GM23248 (cell line): ENCODE data around the gene BACE1-AS. TPM values are rescaled to one million over a fixed set of nuclear protein-coding genes. Genes with fewer than 3 reads are reported as not detected.

Experiments used
- DNase-seq: peaks from one replicate; pipeline ENCODE4 v3.0.0-alpha.2; 2015
- H2AFZ ChIP-seq: fragments of 200-600 bp; sonication (generic); 2 replicates; pipeline ENCODE4 v1.6.1; 2016; ENCODE audit warnings: antibody characterized with exemption
- H3F3A ChIP-seq: fragments of 200-600 bp; sonication (generic); 2 replicates; pipeline ENCODE4 v1.6.1; 2016; ENCODE audit warnings: mild to moderate bottlenecking, antibody characterized with exemption, mixed run types; ENCODE audit not compliant: insufficient read depth
- H3K27ac ChIP-seq: fragments of 200-600 bp; sonication (generic); 2 replicates; pipeline ENCODE4 v1.5.1; 2016; ENCODE audit warnings: mild to moderate bottlenecking
- H3K27me3 ChIP-seq: fragments of 200-600 bp; sonication (generic); replicated peaks from 2 replicates; pipeline ENCODE4 v1.6.1; 2016; ENCODE audit warnings: mild to moderate bottlenecking; ENCODE audit not compliant: insufficient read depth
- H3K36me3 ChIP-seq: fragments of 200-600 bp; sonication (generic); 2 replicates; pipeline ENCODE4 v1.6.1; 2016; ENCODE audit warnings: low read depth, mild to moderate bottlenecking
- H3K4me1 ChIP-seq: fragments of 200-600 bp; sonication (generic); 2 replicates; pipeline ENCODE4 v1.6.1; 2016; ENCODE audit warnings: mild to moderate bottlenecking; ENCODE audit not compliant: insufficient read depth
- H3K4me2 ChIP-seq: fragments of 200-600 bp; sonication (generic); one replicate; pipeline ENCODE4 v1.6.1; 2016; ENCODE audit warnings: mild to moderate bottlenecking; ENCODE audit not compliant: unreplicated experiment
- H3K4me3 ChIP-seq: fragments of 200-600 bp; sonication (generic); 2 replicates; pipeline ENCODE4 v1.5.1; 2016; ENCODE audit warnings: mild to moderate bottlenecking
- H3K79me2 ChIP-seq: fragments of 200-600 bp; sonication (generic); 2 replicates; pipeline ENCODE4 v1.6.1; 2016; ENCODE audit warnings: mild to moderate bottlenecking; ENCODE audit not compliant: insufficient read depth
- H3K9ac ChIP-seq: fragments of 200-600 bp; sonication (generic); 2 replicates; pipeline ENCODE4 v1.6.1; 2016; ENCODE audit warnings: mild to moderate bottlenecking
- H3K9me2 ChIP-seq: fragments of 200-600 bp; sonication (generic); 2 replicates; pipeline ENCODE4 v1.6.1; 2016; ENCODE audit warnings: mixed run types, mild to moderate bottlenecking, moderate library complexity; ENCODE audit not compliant: insufficient read depth
- H3K9me3 ChIP-seq: fragments of 200-600 bp; sonication (generic); one replicate; pipeline ENCODE4 v1.6.1; 2017; ENCODE audit warnings: low read depth
- H4K20me1 ChIP-seq: fragments of 200-600 bp; sonication (generic); 2 replicates; pipeline ENCODE4 v1.6.0; 2016; ENCODE audit not compliant: insufficient read depth
- EZH2 ChIP-seq: fragments of 200-600 bp; sonication (generic); IDR thresholded peaks from 2 replicates; pipeline ENCODE4 v1.6.1; 2018; ENCODE audit warnings: antibody characterized with exemption, mild to moderate bottlenecking; ENCODE audit not compliant: insufficient read depth, poor library complexity, severe bottlenecking
- EZH2phosphoT487 ChIP-seq: fragments of 200-600 bp; sonication (generic); IDR thresholded peaks from 2 replicates; pipeline ENCODE4 v1.6.1; 2018; ENCODE audit warnings: antibody characterized with exemption, moderate library complexity, mild to moderate bottlenecking, low read depth; ENCODE audit not compliant: insufficient read depth
- WGBS, 2 experiments: methylation state at CpG; one replicate each; pipeline ENCODE4 v1.1.6; 2015 to 2017; ENCODE audit warnings: low lambda C conversion rate in 2 of 2, low coverage in 1 of 2; ENCODE audit errors: missing lambda C conversion rate in 2 of 2; 5-methylcytosine and 5-hydroxymethylcytosine counted together
- in situ Hi-C: fragments of 300-500 bp; cut with MboI; formaldehyde crosslinking; loops from 2 replicates; pipeline ENCODE4 v1.15.0; 2020
- polyA plus RNA-seq: library from polyadenylated mRNA; unstranded; fragments of >200 nt; fragmentation: Nextera tagmentation; extraction: Ambion mirVana; gene quantifications from 2 replicates; pipeline ENCODE4 v1.2.1, GENCODE V29; 2016
- total RNA-seq: library from RNA; depleted of rRNA; stranded (reverse); fragments of >200 nt; shearing (Covaris generic); gene quantifications from 2 replicates; pipeline ENCODE4 v1.2.3, GENCODE V29; 2014

BACE1-AS gene
- total and polyA plus RNA-seq, 2 experiments from 2014 or later = 1.5 to 6.6 TPM

GRCh38 chr11:117327567-117328374, 36.6 kb downstream of the BACE1-AS start, which contains the start of gene CEP164:
CEP164 (plus strand) TSS chr11:117327854; CDS start chr11:117338587, 10,733 bp downstream.
- TF ChIP-seq EZH2phosphoT487 = no peak
- TF ChIP-seq EZH2 = no peak
- Histone ChIP-seq H3K36me3 (no peaks in the 10 kb centered on the region), H4K20me1 (no peaks in the 10 kb centered on the region), H3F3A (peaks cover 11% of the 10 kb centered on the region; the same call in 1 of the 2 replicates), H3K27ac (peak within 1 kb of the TSS; percentile 93), H3K79me2 (peaks cover 42% of the 10 kb centered on the region), H3K9me2 (no peaks in the 10 kb centered on the region), H2AFZ (peak within 1 kb of the TSS; percentile 85), H3K9me3 (no peaks in the 10 kb centered on the region), H3K4me1 (peaks cover 17% of the 10 kb centered on the region), H3K9ac (peak within 1 kb of the TSS; percentile 94), H3K4me2 (peak within 1 kb of the TSS; percentile 90), H3K27me3 (no peaks in the 10 kb centered on the region), H3K4me3 (peak within 1 kb of the TSS; percentile 97)
- DNase-seq = peak; percentile 99
- WGBS, 2 experiments = 1% methylated on average over 26 to 64 of the region's 64 CpGs
- in situ Hi-C loops = no loop called here

GRCh38 chr11:117328375-117329010, 37.3 kb downstream of the BACE1-AS start:
- TF ChIP-seq EZH2 = no peak
- no peak for TF ChIP-seq EZH2phosphoT487
- H3F3A ChIP-seq = peaks cover 11% of the 10 kb centered on the region; the same call in 1 of the 2 replicates
- H3K4me1 ChIP-seq = peaks cover 17% of the 10 kb centered on the region
- H3K79me2 ChIP-seq = peaks cover 49% of the 10 kb centered on the region
- WGBS, 2 experiments = 2 to 3% methylated on average over 15 of the region's 15 CpGs
- H3K27ac ChIP-seq = peak overlapping the region; percentile 93
- no peaks in the 10 kb centered on the region for H3K27me3 ChIP-seq
- H3K4me2 ChIP-seq = peak overlapping the region; percentile 90
- peak overlapping the region; percentile 85 for H2AFZ ChIP-seq
- H3K9me2 ChIP-seq = no peaks in the 10 kb centered on the region
- H3K9ac ChIP-seq = peak overlapping the region; percentile 94
- peak; percentile 74 for DNase-seq
- H3K36me3 ChIP-seq = no peaks in the 10 kb centered on the region
- in situ Hi-C loops = no loop called here
- no peaks in the 10 kb centered on the region for H4K20me1 ChIP-seq
- H3K9me3 ChIP-seq = no peaks in the 10 kb centered on the region
- H3K4me3 ChIP-seq = peak overlapping the region; percentile 97

- no peak overlapping the region for H3K27ac ChIP-seq
- H3K9ac ChIP-seq = no peak overlapping the region
- no peaks in the 10 kb centered on the region for H4K20me1 ChIP-seq
- no peaks in the 10 kb centered on the region for H3K9me3 ChIP-seq
- H3F3A ChIP-seq = peaks cover 11% of the 10 kb centered on the region; the same call in 1 of the 2 replicates
- peaks cover 66% of the 10 kb centered on the region for H3K79me2 ChIP-seq
- H3K4me1 ChIP-seq = peaks cover 17% of the 10 kb centered on the region
- WGBS, 2 experiments = 48 to 50% methylated on average over 2 of the region's 2 CpGs
- H3K4me3 ChIP-seq = no peak overlapping the region
- in situ Hi-C loops = no loop called here
- H3K36me3 ChIP-seq = no peaks in the 10 kb centered on the region
- H3K9me2 ChIP-seq = no peaks in the 10 kb centered on the region
- no peaks in the 10 kb centered on the region for H3K27me3 ChIP-seq
- TF ChIP-seq EZH2phosphoT487 (no peak), EZH2 (no peak)
- no peak overlapping the region for H2AFZ ChIP-seq
- no peak overlapping the region for H3K4me2 ChIP-seq
- no peak for DNase-seq
Measured at GRCh38 chr11:117332843-117333242, 41.7 kb downstream of the BACE1-AS start.

- H3K4me1 ChIP-seq = peaks cover 15% of the 10 kb centered on the region
- H4K20me1 ChIP-seq = no peaks in the 10 kb centered on the region
- peaks cover 67% of the 10 kb centered on the region for H3K79me2 ChIP-seq
- no peak overlapping the region for H3K4me2 ChIP-seq
- H3K4me3 ChIP-seq = no peak overlapping the region
- peaks cover 3% of the 10 kb centered on the region; the same call in 1 of the 2 replicates for H3F3A ChIP-seq
- no peak for DNase-seq
- in situ Hi-C loops = no loop called here
- TF ChIP-seq EZH2 (no peak), EZH2phosphoT487 (no peak)
- H3K27me3 ChIP-seq = no peaks in the 10 kb centered on the region
- 0 out of 2 replicates have a peak, but pooled peaks cover 1% of the 10 kb centered on the region for H3K36me3 ChIP-seq
- H2AFZ ChIP-seq = no peak overlapping the region
- H3K9ac ChIP-seq = no peak overlapping the region
- H3K27ac ChIP-seq = no peak overlapping the region
- WGBS, 2 experiments = 30 to 35% methylated on average over 9 of the region's 9 CpGs
- no peaks in the 10 kb centered on the region for H3K9me2 ChIP-seq
- H3K9me3 ChIP-seq = no peaks in the 10 kb centered on the region
Measured at GRCh38 chr11:117333917-117334316, 42.8 kb downstream of the BACE1-AS start.
